ENCODE results near the gene CASP10. TPM values are rescaled to one million over a fixed set of nuclear protein-coding genes. Genes with fewer than 3 reads are reported as not detected.

The CASP10 gene
- total and polyA plus RNA-seq, 9 of the 15 experiments (the other 6 are each of a cell fraction or from before 2014, with no cell fraction given) = 7.1 to 20.4 (median 10.8) TPM

DNA sequence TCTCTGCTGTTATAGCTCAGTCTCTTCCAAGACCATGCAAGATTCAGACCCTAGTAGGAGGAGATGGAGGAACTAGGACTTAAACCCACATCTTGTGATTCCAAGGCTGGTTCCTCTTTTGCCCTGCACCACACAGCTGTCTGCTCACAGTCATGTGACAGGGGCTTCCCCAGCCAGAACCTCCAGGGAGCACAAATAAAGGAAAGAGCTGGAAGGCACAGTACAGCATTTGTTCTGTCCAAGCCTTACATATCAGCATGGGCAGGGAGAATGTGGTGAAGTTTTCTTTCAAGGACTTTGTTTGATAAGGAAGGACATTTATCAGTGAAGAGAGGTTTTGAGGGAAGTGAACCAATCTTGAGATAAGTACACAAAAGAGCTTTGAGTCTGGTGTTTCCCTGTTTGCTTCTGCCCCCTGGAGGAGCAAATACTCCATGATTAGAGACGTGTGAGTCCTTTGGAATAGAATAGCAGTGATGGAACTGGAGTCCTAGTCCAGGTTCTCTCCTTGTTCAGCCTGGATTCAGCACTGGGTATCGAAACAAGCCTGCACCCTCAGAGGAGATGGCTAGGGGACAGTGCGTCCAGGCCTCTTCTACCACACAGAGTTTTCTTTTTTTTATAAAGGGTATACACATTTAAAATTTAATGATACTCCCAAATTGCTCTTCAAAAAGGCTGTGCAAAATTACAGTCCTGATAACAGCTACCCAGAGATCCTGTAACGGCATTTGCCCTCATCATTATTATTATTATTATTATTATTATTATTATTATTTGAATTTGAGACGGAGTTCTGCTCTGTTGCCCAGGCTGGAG is 24.6 kb upstream of the CASP10 start (continued):
- TF ChIP-seq KDM5B (IDR thresholded peaks at IDR 0.05; ENCODE audit: insufficient replicate concordance, low read depth, low read length) = no peak
- TF ChIP-seq ZNF431 (CRISPR knock-in tag; IDR thresholded peaks at IDR 0.05) = 0 out of 2 replicates have a peak, but pooled peaks have one; percentile 44
- no peak for TF ChIP-seq SIN3B (IDR thresholded peaks at IDR 0.05; ENCODE audit: low read depth)
- 0 out of 2 replicates have a peak, but pooled peaks have one; percentile 45 for TF ChIP-seq ATF7 (IDR thresholded peaks at IDR 0.05)
- no peak for TF ChIP-seq ZNF785 (CRISPR knock-in tag; IDR thresholded peaks at IDR 0.05)
- no peak for TF ChIP-seq DNMT1 (IDR thresholded peaks at IDR 0.05)
- no peak for TF ChIP-seq CHD1 (IDR thresholded peaks at IDR 0.05; ENCODE audit: low read length)
- TF ChIP-seq, protein P1, sequence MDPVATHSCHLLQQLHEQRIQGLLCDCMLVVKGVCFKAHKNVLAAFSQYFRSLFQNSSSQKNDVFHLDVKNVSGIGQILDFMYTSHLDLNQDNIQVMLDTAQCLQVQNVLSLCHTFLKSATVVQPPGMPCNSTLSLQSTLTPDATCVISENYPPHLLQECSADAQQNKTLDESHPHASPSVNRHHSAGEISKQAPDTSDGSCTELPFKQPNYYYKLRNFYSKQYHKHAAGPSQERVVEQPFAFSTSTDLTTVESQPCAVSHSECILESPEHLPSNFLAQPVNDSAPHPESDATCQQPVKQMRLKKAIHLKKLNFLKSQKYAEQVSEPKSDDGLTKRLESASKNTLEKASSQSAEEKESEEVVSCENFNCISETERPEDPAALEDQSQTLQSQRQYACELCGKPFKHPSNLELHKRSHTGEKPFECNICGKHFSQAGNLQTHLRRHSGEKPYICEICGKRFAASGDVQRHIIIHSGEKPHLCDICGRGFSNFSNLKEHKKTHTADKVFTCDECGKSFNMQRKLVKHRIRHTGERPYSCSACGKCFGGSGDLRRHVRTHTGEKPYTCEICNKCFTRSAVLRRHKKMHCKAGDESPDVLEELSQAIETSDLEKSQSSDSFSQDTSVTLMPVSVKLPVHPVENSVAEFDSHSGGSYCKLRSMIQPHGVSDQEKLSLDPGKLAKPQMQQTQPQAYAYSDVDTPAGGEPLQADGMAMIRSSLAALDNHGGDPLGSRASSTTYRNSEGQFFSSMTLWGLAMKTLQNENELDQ (CRISPR knock-in tag; IDR thresholded peaks at IDR 0.05; ENCODE audit: borderline replicate concordance) = no peak
- TF ChIP-seq, protein P2, sequence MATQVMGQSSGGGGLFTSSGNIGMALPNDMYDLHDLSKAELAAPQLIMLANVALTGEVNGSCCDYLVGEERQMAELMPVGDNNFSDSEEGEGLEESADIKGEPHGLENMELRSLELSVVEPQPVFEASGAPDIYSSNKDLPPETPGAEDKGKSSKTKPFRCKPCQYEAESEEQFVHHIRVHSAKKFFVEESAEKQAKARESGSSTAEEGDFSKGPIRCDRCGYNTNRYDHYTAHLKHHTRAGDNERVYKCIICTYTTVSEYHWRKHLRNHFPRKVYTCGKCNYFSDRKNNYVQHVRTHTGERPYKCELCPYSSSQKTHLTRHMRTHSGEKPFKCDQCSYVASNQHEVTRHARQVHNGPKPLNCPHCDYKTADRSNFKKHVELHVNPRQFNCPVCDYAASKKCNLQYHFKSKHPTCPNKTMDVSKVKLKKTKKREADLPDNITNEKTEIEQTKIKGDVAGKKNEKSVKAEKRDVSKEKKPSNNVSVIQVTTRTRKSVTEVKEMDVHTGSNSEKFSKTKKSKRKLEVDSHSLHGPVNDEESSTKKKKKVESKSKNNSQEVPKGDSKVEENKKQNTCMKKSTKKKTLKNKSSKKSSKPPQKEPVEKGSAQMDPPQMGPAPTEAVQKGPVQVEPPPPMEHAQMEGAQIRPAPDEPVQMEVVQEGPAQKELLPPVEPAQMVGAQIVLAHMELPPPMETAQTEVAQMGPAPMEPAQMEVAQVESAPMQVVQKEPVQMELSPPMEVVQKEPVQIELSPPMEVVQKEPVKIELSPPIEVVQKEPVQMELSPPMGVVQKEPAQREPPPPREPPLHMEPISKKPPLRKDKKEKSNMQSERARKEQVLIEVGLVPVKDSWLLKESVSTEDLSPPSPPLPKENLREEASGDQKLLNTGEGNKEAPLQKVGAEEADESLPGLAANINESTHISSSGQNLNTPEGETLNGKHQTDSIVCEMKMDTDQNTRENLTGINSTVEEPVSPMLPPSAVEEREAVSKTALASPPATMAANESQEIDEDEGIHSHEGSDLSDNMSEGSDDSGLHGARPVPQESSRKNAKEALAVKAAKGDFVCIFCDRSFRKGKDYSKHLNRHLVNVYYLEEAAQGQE (IDR thresholded peaks at IDR 0.05; ENCODE audit: borderline replicate concordance) = peak; percentile 81
- TF ChIP-seq, protein P2 (CRISPR knock-in tag; IDR thresholded peaks at IDR 0.05; ENCODE audit: low read depth) = no peak
- no peak for TF ChIP-seq KDM4B (IDR thresholded peaks at IDR 0.05; ENCODE audit: borderline replicate concordance in 2 of 2, low read depth in 1 of 2)
- TF ChIP-seq ZNF12 (CRISPR knock-in tag; IDR thresholded peaks at IDR 0.05) = no peak
- no peak for TF ChIP-seq GTF2B (IDR thresholded peaks at IDR 0.05; ENCODE audit: extremely low read depth, insufficient read length)
- TF ChIP-seq CC2D1A (IDR thresholded peaks at IDR 0.05) = peak; percentile 65
- no peak for TF ChIP-seq CHD4 (IDR thresholded peaks at IDR 0.05; ENCODE audit: insufficient read depth, insufficient replicate concordance, low read depth, low read length, poor library complexity, severe bottlenecking)

Data from K562 (cell line).